ENCODE data around the gene NOSTRIN. TPM values are rescaled to one million over a fixed set of nuclear protein-coding genes. Genes with fewer than 3 reads are reported as not detected.

The NOSTRIN gene
- total RNA-seq, 1 donor from 2014 or later: 0.98 TPM

DNA sequence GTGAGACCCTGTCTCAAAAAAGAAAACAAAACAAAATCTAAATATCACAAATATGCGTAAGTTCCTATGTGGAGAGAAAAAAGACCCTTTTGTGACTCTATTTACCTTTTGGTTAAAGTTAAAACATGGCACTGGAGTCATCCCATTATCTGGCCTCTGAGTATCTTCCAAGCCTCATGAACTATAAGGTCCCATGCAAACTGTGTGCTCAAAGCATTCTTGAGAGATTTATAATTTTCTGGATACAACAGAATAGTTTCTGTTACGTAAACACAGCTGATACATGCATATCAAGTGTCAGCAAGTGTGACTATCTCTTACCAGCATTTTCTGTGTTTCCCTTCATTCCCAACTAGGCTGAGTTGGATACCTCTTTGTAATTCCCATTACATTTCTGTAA is 8.8 kb upstream of the NOSTRIN start:
- H3K27ac Mint-ChIP-seq: no peak overlapping the region
- no peaks in the 10 kb centered on the region for H3K36me3 Mint-ChIP-seq
- H3K4me1 Mint-ChIP-seq: peaks cover 5% of the 10 kb centered on the region
- H3K27me3 Mint-ChIP-seq (ENCODE audit: low read depth): no peaks in the 10 kb centered on the region
- no peak for DNase-seq (ENCODE audit: low spot score in 2 of 2, unreplicated experiment in 2 of 2)
- H3K4me3 Mint-ChIP-seq: no peak overlapping the region
- TF ChIP-seq, protein P1, sequence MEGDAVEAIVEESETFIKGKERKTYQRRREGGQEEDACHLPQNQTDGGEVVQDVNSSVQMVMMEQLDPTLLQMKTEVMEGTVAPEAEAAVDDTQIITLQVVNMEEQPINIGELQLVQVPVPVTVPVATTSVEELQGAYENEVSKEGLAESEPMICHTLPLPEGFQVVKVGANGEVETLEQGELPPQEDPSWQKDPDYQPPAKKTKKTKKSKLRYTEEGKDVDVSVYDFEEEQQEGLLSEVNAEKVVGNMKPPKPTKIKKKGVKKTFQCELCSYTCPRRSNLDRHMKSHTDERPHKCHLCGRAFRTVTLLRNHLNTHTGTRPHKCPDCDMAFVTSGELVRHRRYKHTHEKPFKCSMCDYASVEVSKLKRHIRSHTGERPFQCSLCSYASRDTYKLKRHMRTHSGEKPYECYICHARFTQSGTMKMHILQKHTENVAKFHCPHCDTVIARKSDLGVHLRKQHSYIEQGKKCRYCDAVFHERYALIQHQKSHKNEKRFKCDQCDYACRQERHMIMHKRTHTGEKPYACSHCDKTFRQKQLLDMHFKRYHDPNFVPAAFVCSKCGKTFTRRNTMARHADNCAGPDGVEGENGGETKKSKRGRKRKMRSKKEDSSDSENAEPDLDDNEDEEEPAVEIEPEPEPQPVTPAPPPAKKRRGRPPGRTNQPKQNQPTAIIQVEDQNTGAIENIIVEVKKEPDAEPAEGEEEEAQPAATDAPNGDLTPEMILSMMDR (IDR thresholded peaks at IDR 0.05; ENCODE audit: unreplicated experiment): no peak
- peaks cover 4% of the 10 kb centered on the region for H3K9me3 Mint-ChIP-seq

DNA sequence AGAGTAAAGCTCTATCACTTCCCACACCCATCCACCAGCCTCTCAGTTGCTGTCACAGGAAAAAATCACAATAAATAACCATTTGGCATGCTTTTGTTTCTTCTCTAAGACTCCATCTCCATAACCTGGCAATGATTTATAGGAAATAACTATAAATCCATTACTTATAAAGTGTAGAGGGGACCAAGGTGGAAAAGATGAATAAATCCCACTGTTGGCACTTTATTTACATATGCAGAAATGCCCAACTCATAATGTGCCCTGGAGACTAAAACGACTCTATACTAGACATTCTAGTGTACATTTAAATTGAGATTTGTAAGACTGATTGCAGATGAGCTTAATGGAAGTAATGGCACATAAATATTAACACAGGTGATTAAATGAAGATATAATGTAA is 7.5 kb upstream of the NOSTRIN start:
- Mint-ChIP-seq H3K4me1 (peaks cover 12% of the 10 kb centered on the region), H3K9me3 (peaks cover 4% of the 10 kb centered on the region), H3K27ac (no peak overlapping the region), H3K27me3 (ENCODE audit: low read depth) (no peaks in the 10 kb centered on the region), H3K36me3 (no peaks in the 10 kb centered on the region), H3K4me3 (no peak overlapping the region)
- DNase-seq (ENCODE audit: low spot score in 2 of 2, unreplicated experiment in 2 of 2): no peak
- TF ChIP-seq, protein P1 (IDR thresholded peaks at IDR 0.05; ENCODE audit: unreplicated experiment): no peak

DNA sequence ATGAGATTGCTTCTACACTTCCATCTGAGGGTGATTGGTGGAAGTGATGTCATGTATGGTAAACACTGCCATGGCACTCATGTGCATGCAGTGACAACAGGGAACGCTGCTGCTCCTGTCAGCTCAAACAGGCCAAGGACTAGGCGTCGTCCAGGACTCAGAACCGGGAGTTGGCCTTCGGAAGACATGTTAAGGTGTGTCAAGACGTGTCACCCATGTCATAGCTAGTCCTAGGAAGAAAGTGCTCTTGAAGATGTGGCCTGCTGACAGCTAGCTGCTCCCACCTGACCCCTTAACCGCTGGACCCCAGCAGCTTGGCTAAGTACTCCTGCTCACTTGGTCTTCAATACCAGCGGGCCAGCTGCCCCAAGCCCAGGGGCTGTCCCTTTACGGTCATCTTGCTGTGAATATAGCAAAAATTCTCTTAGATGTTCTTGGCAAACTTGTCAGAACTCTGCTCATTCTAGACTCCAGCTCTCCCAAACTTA is 6.3 kb upstream of the NOSTRIN start:
- no peak overlapping the region for H3K4me3 Mint-ChIP-seq
- H3K4me1 Mint-ChIP-seq: peaks cover 12% of the 10 kb centered on the region
- H3K27ac Mint-ChIP-seq: no peak overlapping the region
- TF ChIP-seq, protein P1 (IDR thresholded peaks at IDR 0.05; ENCODE audit: unreplicated experiment): no peak
- H3K9me3 Mint-ChIP-seq: no peaks in the 10 kb centered on the region
- no peak for DNase-seq (ENCODE audit: low spot score in 2 of 2, unreplicated experiment in 2 of 2)
- no peaks in the 10 kb centered on the region for H3K36me3 Mint-ChIP-seq
- H3K27me3 Mint-ChIP-seq (ENCODE audit: low read depth): no peaks in the 10 kb centered on the region

DNA sequence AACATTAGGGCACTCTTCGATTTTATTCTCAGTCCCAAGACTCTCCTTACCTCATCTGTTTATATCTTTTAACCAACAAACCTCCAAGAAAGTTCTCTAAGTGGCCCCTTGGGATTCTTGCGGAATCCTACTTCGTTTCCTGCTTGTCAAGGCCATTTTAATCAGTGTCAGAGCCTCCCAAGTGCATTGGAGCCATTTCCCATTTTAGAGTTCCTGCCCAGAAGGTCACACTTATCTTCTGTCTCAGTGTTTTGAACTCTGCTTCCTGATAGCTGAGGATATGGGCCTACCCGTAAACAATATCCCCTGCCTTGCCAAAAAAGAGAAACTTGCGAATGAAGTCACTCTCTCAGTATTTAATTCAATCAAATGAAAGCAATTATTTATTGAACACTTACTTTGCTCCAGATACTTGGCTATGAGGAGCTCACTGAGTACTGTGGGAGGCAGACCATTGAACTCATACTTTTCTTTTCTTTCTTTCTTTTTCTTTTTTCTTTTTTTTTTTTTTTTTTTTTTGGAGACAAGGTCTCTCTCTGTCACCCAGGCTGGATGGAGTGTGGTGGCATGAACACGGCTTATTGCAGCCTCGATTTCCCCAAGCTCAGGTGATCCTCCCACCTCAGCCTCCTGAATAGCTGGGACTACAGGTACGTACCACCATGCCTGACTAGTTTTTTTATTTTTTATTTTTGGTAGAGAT is 5.7 kb upstream of the NOSTRIN start:
- H3K4me1 Mint-ChIP-seq: peaks cover 13% of the 10 kb centered on the region
- H3K4me3 Mint-ChIP-seq: no peak overlapping the region
- no peak overlapping the region for H3K27ac Mint-ChIP-seq
- no peaks in the 10 kb centered on the region for H3K36me3 Mint-ChIP-seq
- no peak for DNase-seq (ENCODE audit: low spot score in 2 of 2, unreplicated experiment in 2 of 2)
- TF ChIP-seq, protein P1 (IDR thresholded peaks at IDR 0.05; ENCODE audit: unreplicated experiment): no peak
- H3K27me3 Mint-ChIP-seq (ENCODE audit: low read depth): no peaks in the 10 kb centered on the region
- no peaks in the 10 kb centered on the region for H3K9me3 Mint-ChIP-seq

DNA sequence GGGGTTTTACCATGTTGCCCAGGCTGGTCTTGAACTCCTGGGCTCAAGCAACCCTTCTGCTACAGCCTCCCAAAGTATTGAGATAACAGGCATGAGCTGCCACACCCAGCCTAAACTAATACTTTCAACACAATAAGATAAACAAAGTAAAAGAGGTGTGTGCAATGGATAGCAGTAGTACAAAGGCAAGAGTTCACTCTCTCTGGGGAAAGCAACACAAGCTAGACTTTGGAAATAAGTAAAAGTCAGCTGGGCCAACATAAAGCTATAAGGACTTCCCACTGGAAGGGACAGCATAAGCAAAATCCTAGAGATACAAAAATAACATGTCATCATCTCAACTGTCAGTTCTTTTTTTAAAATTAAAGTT is 5.2 kb upstream of the NOSTRIN start:
- Mint-ChIP-seq H3K27me3 (ENCODE audit: low read depth) (no peaks in the 10 kb centered on the region), H3K27ac (no peak overlapping the region), H3K4me1 (peaks cover 18% of the 10 kb centered on the region), H3K36me3 (no peaks in the 10 kb centered on the region), H3K9me3 (no peaks in the 10 kb centered on the region), H3K4me3 (no peak overlapping the region)
- DNase-seq (ENCODE audit: low spot score in 2 of 2, unreplicated experiment in 2 of 2): no peak
- TF ChIP-seq, protein P1 (IDR thresholded peaks at IDR 0.05; ENCODE audit: unreplicated experiment): no peak

Data from mesothelial cell of epicardium (in vitro differentiated cells).